ENCODE results near the gene MICU1. TPM values are rescaled to one million over a fixed set of nuclear protein-coding genes. Genes with fewer than 3 reads are reported as not detected.

Gene MICU1
- total RNA-seq, 1 donor from 2014 or later: 29.2 TPM

GRCh38 chr10:72506474-72506873, 119.4 kb downstream of the MICU1 start:
- Histone ChIP-seq H3K9me3 (no peaks in the 10 kb centered on the region), H3K4me3 (no peak overlapping the region), H3K27ac (no peak overlapping the region), H3K4me1 (no peaks in the 10 kb centered on the region), H3K36me3 (no peaks in the 10 kb centered on the region), H3K27me3 (no peaks in the 10 kb centered on the region)
- intact Hi-C loops (cut with DNase I): no loop called here
- DNase-seq (ENCODE audit: extremely low spot score in 2 of 2): no peak
- TF ChIP-seq POLR2A (IDR thresholded peaks at IDR 0.05) (no peak), CTCF (IDR thresholded peaks at IDR 0.05) (no peak), POLR2AphosphoS5 (IDR thresholded peaks at IDR 0.05; ENCODE audit: insufficient read depth in 1 of 2, low read depth in 1 of 2) (no peak)

GRCh38 chr10:72505435-72505834, 120.4 kb downstream of the MICU1 start:
- DNase-seq (ENCODE audit: extremely low spot score in 2 of 2): no peak
- Histone ChIP-seq H3K27me3 (no peaks in the 10 kb centered on the region), H3K36me3 (no peaks in the 10 kb centered on the region), H3K27ac (no peak overlapping the region), H3K4me1 (no peaks in the 10 kb centered on the region), H3K9me3 (no peaks in the 10 kb centered on the region), H3K4me3 (no peak overlapping the region)
- TF ChIP-seq CTCF (IDR thresholded peaks at IDR 0.05): no peak
- no peak for TF ChIP-seq POLR2A (IDR thresholded peaks at IDR 0.05)
- no peak for TF ChIP-seq POLR2AphosphoS5 (IDR thresholded peaks at IDR 0.05; ENCODE audit: insufficient read depth in 1 of 2, low read depth in 1 of 2)
- intact Hi-C loops (cut with DNase I): no loop called here

GRCh38 chr10:72503694-72504438, 122.0 kb downstream of the MICU1 start:
- intact Hi-C loops (cut with DNase I): no loop called here
- TF ChIP-seq POLR2A (IDR thresholded peaks at IDR 0.05) (no peak), CTCF (IDR thresholded peaks at IDR 0.05) (no peak), POLR2AphosphoS5 (IDR thresholded peaks at IDR 0.05; ENCODE audit: insufficient read depth in 1 of 2, low read depth in 1 of 2) (no peak)

GRCh38 chr10:72503241-72503640, 122.6 kb downstream of the MICU1 start:
- Histone ChIP-seq H3K27me3 (no peaks in the 10 kb centered on the region), H3K4me1 (no peaks in the 10 kb centered on the region), H3K9me3 (no peaks in the 10 kb centered on the region), H3K27ac (no peak overlapping the region), H3K36me3 (no peaks in the 10 kb centered on the region), H3K4me3 (no peak overlapping the region)
- intact Hi-C loops (cut with DNase I): no loop called here
- DNase-seq (ENCODE audit: extremely low spot score in 2 of 2): no peak
- TF ChIP-seq CTCF (IDR thresholded peaks at IDR 0.05) (no peak), POLR2AphosphoS5 (IDR thresholded peaks at IDR 0.05; ENCODE audit: insufficient read depth in 1 of 2, low read depth in 1 of 2) (no peak), POLR2A (IDR thresholded peaks at IDR 0.05) (no peak)

More at GRCh38 chr10:72503694-72504438, 122.0 kb downstream of the MICU1 start:
- Histone ChIP-seq H3K9me3 (no peaks in the 10 kb centered on the region), H3K27me3 (no peaks in the 10 kb centered on the region), H3K27ac (no peak overlapping the region), H3K4me1 (no peaks in the 10 kb centered on the region), H3K36me3 (no peaks in the 10 kb centered on the region), H3K4me3 (no peak overlapping the region)
- DNase-seq (ENCODE audit: extremely low spot score in 2 of 2): no peak

GRCh38 chr10:72502581-72502980, 123.3 kb downstream of the MICU1 start:
- no peaks in the 10 kb centered on the region for H3K36me3 ChIP-seq
- no peaks in the 10 kb centered on the region for H3K27me3 ChIP-seq
- intact Hi-C loops (cut with DNase I): no loop called here
- H3K9me3 ChIP-seq: no peaks in the 10 kb centered on the region
- H3K27ac ChIP-seq: no peak overlapping the region
- TF ChIP-seq POLR2A (IDR thresholded peaks at IDR 0.05) (no peak), POLR2AphosphoS5 (IDR thresholded peaks at IDR 0.05; ENCODE audit: insufficient read depth in 1 of 2, low read depth in 1 of 2) (no peak), CTCF (IDR thresholded peaks at IDR 0.05) (no peak)
- H3K4me3 ChIP-seq: no peak overlapping the region
- no peak for DNase-seq (ENCODE audit: extremely low spot score in 2 of 2)
- H3K4me1 ChIP-seq: no peaks in the 10 kb centered on the region
